ENCODE data around the gene KSR1. TPM values are rescaled to one million over a fixed set of nuclear protein-coding genes. Genes with fewer than 3 reads are reported as not detected.
A peak's percentile ranks its signal among the peaks of the same experiment; 100 is the strongest.

KSR1 gene
- total and polyA plus RNA-seq, 10 of the 15 experiments (the other 5 are each of a cell fraction or from before 2014, with no cell fraction given): 0.97 to 66.6 (median 22.9) TPM

DNA sequence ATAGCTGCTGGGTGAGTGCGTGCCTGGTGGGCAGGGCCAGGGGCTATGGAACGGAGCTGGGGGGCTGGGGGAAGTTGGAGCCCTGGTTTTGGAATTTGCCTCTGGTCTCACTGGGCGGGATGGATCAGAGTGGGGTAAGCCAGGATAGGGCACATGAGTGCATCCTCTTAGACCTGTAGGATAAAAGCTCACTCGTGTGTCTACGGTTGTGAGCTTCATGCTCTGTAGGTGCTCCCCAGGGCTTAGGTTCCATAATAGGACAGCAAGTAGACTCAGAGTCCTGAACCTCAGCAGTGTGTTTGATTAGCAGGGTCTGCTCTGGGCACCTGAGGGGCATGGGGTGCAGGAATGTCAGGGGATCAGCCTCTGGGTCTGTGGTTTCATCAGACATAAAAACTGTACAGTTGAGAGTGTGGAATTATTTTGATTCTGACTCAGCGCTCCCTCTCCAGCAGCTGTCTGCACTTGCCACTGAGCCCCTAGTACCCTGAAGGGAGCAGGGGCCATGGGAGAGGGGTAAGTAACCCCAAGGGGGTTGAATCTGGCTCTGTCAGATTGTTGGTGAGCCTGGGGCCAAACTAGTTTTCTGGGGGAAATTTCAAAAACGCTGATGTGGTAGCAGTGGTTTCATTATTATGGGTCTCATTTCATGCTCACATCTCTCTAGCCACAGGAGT lies 90.5 kb downstream of the KSR1 start:
- POLR2A ChIA-PET: interaction anchor here (0.9 to 4.0 kb wide), 12 partner anchors 13 to 88 kb away, joined by 3 to 23 read pairs (median 4); no protein-coding TSS in a partner anchor
- Histone ChIP-seq H3K9me3 (replicated peaks; ENCODE audit: control insufficient read depth, insufficient read depth, low read length) (no peaks in the 10 kb centered on the region), H3K27ac (ENCODE audit: control insufficient read depth, insufficient read depth) (no peak overlapping the region), H3K27me3 (replicated peaks in 1 of 2; ENCODE audit: control insufficient read depth in 2 of 2, insufficient read depth in 2 of 2, low read length in 1 of 2) (no peaks in the 10 kb centered on the region), H3K4me1 (ENCODE audit: control insufficient read depth, insufficient read depth, low read length) (peaks cover 52% of the 10 kb centered on the region), H4K20me1 (ENCODE audit: control insufficient read depth, insufficient read depth) (peaks cover 25% of the 10 kb centered on the region), H3K9ac (ENCODE audit: control insufficient read depth, insufficient read depth, low read length) (no peak overlapping the region), H3K36me3 (ENCODE audit: control insufficient read depth in 2 of 2, insufficient read depth in 2 of 2, low read length in 1 of 2) (peaks cover 3 to 11% of the 10 kb centered on the region in 2 experiments; a peak in 3 of 4 replicates), H3K4me3 (no peak overlapping the region), H3K4me2 (ENCODE audit: control insufficient read depth, insufficient read depth) (peak overlapping the region; percentile 78), H3K79me2 (ENCODE audit: control insufficient read depth, insufficient read depth, low read length) (peaks cover 36% of the 10 kb centered on the region), H2AFZ (ENCODE audit: control insufficient read depth, low read depth, low read length) (no peak overlapping the region)
- in situ Hi-C loops (cut with MboI) (loop anchor here (5.0 to 10.0 kb wide), 5 partner anchors 58 to 498 kb away; partner anchors contain the start of gene NLK), intact Hi-C loops (cut with micrococcal nuclease; ENCODE audit: unreplicated experiment) (loop anchor here (10.0 kb wide), 2 partner anchors 162 to 192 kb away; no protein-coding TSS in a partner anchor)
- CTCF ChIA-PET: interaction anchor here (0.7 to 8.5 kb wide), 17 partner anchors 16 to 164 kb away, joined by 3 to 60 read pairs (median 5); partner anchors contain the start of gene KSR1
- FAIRE-seq: peak; percentile 89
- peak; percentile 55 for ATAC-seq
- RAD21 ChIA-PET (ENCODE audit: unreplicated experiment): interaction anchor here (0.7 to 6.9 kb wide), 18 partner anchors 15 to 252 kb away, joined by 3 to 113 read pairs (median 16); partner anchors contain the start of genes KSR1 and WSB1
- no TSS peak for BruUV-seq (replicated peaks)
- WGBS (ENCODE audit: insufficient coverage, insufficient replicate concordance, low lambda C conversion rate, missing lambda C conversion rate): 19% methylated on average over 7 of the region's 7 CpGs
- peak; percentile 66 for DNase-seq (ENCODE audit: low read depth, low spot score)
- SMC1A ChIA-PET (ENCODE audit: uncharacterized antibody, unreplicated experiment): interaction anchor here (1.0 to 8.5 kb wide), 19 partner anchors 13 to 165 kb away, joined by 3 to 120 read pairs (median 20); partner anchors contain the start of gene KSR1
- TF ChIP-seq CEBPB (IDR thresholded peaks at IDR 0.05; ENCODE audit: borderline replicate concordance in 1 of 2, low read depth in 2 of 2, low read length in 2 of 2): no peak
- TF ChIP-seq ATF7 (IDR thresholded peaks at IDR 0.05; ENCODE audit: low read depth): peak; percentile 51; the same call in 1 of the 2 replicates
- TF ChIP-seq EGR1 (IDR thresholded peaks at IDR 0.05; ENCODE audit: borderline replicate concordance in 1 of 2, low read depth in 2 of 2, low read length in 2 of 2): peak in 1 of 2 experiments; percentile 18; a peak in 1 of 3 replicates
- TF ChIP-seq ASH2L (IDR thresholded peaks at IDR 0.05; ENCODE audit: borderline replicate concordance, low read depth): no peak
- no peak for TF ChIP-seq RBBP5 (conservative IDR thresholded peaks at IDR 0.05)
- peak; percentile 69; the same call in 1 of the 2 replicates for TF ChIP-seq NFIC (IDR thresholded peaks at IDR 0.05; ENCODE audit: low read depth, low read length)
- TF ChIP-seq SMARCA5 (IDR thresholded peaks at IDR 0.05): 0 out of 2 replicates have a peak, but pooled peaks have one; percentile 28
- no peak for TF ChIP-seq CBX3 (IDR thresholded peaks at IDR 0.05; ENCODE audit: borderline replicate concordance, low read depth)
- TF ChIP-seq BHLHE40 (IDR thresholded peaks at IDR 0.05; ENCODE audit: borderline replicate concordance in 1 of 2, low read depth in 2 of 2, low read length in 1 of 2): peak; percentile 31 to 40; a peak in 2 of 4 replicates
- no peak for TF ChIP-seq SP1 (IDR thresholded peaks at IDR 0.05; ENCODE audit: low read depth, low read length)
- peak; percentile 62 to 69 for TF ChIP-seq IKZF2 (IDR thresholded peaks at IDR 0.05)
- TF ChIP-seq EED (IDR thresholded peaks at IDR 0.05; ENCODE audit: low read depth): peak; percentile 65; the same call in 1 of the 2 replicates
- TF ChIP-seq, protein P1, sequence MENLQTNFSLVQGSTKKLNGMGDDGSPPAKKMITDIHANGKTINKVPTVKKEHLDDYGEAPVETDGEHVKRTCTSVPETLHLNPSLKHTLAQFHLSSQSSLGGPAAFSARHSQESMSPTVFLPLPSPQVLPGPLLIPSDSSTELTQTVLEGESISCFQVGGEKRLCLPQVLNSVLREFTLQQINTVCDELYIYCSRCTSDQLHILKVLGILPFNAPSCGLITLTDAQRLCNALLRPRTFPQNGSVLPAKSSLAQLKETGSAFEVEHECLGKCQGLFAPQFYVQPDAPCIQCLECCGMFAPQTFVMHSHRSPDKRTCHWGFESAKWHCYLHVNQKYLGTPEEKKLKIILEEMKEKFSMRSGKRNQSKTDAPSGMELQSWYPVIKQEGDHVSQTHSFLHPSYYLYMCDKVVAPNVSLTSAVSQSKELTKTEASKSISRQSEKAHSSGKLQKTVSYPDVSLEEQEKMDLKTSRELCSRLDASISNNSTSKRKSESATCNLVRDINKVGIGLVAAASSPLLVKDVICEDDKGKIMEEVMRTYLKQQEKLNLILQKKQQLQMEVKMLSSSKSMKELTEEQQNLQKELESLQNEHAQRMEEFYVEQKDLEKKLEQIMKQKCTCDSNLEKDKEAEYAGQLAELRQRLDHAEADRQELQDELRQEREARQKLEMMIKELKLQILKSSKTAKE (IDR thresholded peaks at IDR 0.05; ENCODE audit: low read depth, poor library complexity, severe bottlenecking): peak; percentile 72
- TF ChIP-seq SMAD1 (IDR thresholded peaks at IDR 0.05; ENCODE audit: low read depth, partially characterized antibody): peak; percentile 44
- peak; percentile 73 for TF ChIP-seq IKZF1 (conservative IDR thresholded peaks at IDR 0.05)
- TF ChIP-seq TCF7 (IDR thresholded peaks at IDR 0.05; ENCODE audit: borderline replicate concordance): peak; percentile 36; the same call in 1 of the 2 replicates
- TF ChIP-seq SIX5 (IDR thresholded peaks at IDR 0.05; ENCODE audit: low read depth, low read length, severe bottlenecking): no peak
- TF ChIP-seq, protein P2, sequence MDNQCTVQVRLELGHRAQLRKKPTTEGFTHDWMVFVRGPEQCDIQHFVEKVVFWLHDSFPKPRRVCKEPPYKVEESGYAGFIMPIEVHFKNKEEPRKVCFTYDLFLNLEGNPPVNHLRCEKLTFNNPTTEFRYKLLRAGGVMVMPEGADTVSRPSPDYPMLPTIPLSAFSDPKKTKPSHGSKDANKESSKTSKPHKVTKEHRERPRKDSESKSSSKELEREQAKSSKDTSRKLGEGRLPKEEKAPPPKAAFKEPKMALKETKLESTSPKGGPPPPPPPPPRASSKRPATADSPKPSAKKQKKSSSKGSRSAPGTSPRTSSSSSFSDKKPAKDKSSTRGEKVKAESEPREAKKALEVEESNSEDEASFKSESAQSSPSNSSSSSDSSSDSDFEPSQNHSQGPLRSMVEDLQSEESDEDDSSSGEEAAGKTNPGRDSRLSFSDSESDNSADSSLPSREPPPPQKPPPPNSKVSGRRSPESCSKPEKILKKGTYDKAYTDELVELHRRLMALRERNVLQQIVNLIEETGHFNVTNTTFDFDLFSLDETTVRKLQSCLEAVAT (IDR thresholded peaks at IDR 0.05): peak; percentile 97
- TF ChIP-seq GATAD2B (conservative IDR thresholded peaks at IDR 0.05; ENCODE audit: low read depth): peak; percentile 73
- TF ChIP-seq FOXM1 (IDR thresholded peaks at IDR 0.05; ENCODE audit: low read depth, low read length): peak; percentile 56; the same call in 1 of the 2 replicates
- TF ChIP-seq BACH1 (IDR thresholded peaks at IDR 0.05; ENCODE audit: borderline replicate concordance): no peak

Measured in GM12878 (cell line).